Measurements from ENCODE around the gene KCNMB2. TPM values are rescaled to one million over a fixed set of nuclear protein-coding genes. Genes with fewer than 3 reads are reported as not detected.

KCNMB2 gene
- total RNA-seq, 2 donors from 2014 or later = not detected

DNA sequence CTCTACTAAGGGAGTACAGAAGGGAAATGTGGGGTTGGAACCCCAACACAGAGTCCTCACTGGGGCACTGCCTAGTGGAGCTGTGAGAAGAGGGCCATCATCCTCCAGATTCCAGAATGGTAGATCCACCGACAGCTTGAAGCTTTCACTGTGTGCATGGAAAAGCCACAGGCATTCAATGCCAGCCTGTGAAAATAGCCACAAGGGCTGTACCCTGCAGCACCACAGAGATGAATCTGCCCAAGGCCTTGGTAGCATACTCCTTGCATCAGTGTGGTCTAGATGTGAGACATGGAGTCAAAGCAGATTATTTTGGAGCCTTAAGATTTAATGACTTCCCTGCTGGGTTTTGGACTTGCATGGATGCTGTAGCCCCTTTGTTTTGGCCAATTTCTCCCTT, 39.3 kb upstream of the KCNMB2 start:
- H3K4me1 ChIP-seq (ENCODE audit: control insufficient read depth, insufficient read depth, low read length) = peaks cover 2% of the 10 kb centered on the region
- DNase-seq = no peak
- 84 to 100% methylated on average over 1 of the region's 1 CpG for WGBS, 2 experiments (ENCODE audit: insufficient coverage in 1 of 2, insufficient read length in 1 of 2)
- Mint-ChIP-seq H3K4me3 (no peak overlapping the region), H3K36me3 (ENCODE audit: low read depth) (peaks cover 18% of the 10 kb centered on the region), H3K27ac (no peak overlapping the region), H3K4me1 (peaks cover 18% of the 10 kb centered on the region), H3K9me3 (peaks cover 44% of the 10 kb centered on the region), H3K27me3 (ENCODE audit: insufficient read depth) (peaks cover 3% of the 10 kb centered on the region)
- H3K9me3 ChIP-seq (ENCODE audit: control insufficient read depth, low read length) = peaks cover 50% of the 10 kb centered on the region
- H3K27me3 ChIP-seq (ENCODE audit: control insufficient read depth, insufficient read depth, low read length, poor library complexity, severe bottlenecking) = no peaks in the 10 kb centered on the region
- no peak overlapping the region for H3K9ac ChIP-seq (ENCODE audit: extremely low read depth, low read length, poor library complexity, severe bottlenecking)
- H3K27ac ChIP-seq (ENCODE audit: low read depth, low read length) = no peak overlapping the region
- TF ChIP-seq, protein P1, sequence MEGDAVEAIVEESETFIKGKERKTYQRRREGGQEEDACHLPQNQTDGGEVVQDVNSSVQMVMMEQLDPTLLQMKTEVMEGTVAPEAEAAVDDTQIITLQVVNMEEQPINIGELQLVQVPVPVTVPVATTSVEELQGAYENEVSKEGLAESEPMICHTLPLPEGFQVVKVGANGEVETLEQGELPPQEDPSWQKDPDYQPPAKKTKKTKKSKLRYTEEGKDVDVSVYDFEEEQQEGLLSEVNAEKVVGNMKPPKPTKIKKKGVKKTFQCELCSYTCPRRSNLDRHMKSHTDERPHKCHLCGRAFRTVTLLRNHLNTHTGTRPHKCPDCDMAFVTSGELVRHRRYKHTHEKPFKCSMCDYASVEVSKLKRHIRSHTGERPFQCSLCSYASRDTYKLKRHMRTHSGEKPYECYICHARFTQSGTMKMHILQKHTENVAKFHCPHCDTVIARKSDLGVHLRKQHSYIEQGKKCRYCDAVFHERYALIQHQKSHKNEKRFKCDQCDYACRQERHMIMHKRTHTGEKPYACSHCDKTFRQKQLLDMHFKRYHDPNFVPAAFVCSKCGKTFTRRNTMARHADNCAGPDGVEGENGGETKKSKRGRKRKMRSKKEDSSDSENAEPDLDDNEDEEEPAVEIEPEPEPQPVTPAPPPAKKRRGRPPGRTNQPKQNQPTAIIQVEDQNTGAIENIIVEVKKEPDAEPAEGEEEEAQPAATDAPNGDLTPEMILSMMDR (conservative IDR thresholded peaks at IDR 0.05) = no peak
- no peaks in the 10 kb centered on the region for H3K36me3 ChIP-seq (ENCODE audit: control insufficient read depth, insufficient read depth, low read length)
- no peak overlapping the region for H3K4me3 ChIP-seq (ENCODE audit: low read length)

DNA sequence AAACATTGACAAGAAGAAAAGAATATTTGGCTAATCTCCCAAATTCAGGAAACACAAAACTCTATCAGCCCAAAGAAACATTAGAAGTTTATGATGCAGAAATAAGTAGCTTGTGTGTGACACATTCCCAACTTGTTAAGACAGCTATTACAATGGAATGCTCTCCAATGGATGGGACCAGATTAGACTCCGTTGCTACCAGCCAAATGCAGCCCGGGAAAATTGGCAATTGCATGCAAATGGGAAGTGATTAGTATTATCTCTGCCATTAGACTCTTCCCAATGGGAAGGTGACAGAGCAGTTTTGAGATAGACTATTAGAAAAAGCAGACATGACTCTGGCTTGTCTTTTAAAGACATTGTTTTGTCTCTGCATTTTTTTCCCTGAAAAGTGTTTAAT, 37.4 kb upstream of the KCNMB2 start:
- H3K4me1 ChIP-seq (ENCODE audit: control insufficient read depth, insufficient read depth, low read length) = no peaks in the 10 kb centered on the region
- no peak for DNase-seq
- no peak overlapping the region for H3K9ac ChIP-seq (ENCODE audit: extremely low read depth, low read length, poor library complexity, severe bottlenecking)
- Mint-ChIP-seq H3K27me3 (ENCODE audit: insufficient read depth) (no peaks in the 10 kb centered on the region), H3K27ac (no peak overlapping the region), H3K36me3 (ENCODE audit: low read depth) (peaks cover 18% of the 10 kb centered on the region), H3K4me3 (no peak overlapping the region), H3K4me1 (peaks cover 6% of the 10 kb centered on the region), H3K9me3 (peaks cover 40% of the 10 kb centered on the region)
- 88 to 93% methylated on average over 2 of the region's 2 CpGs for WGBS, 2 experiments (ENCODE audit: insufficient coverage in 1 of 2, insufficient read length in 1 of 2)
- H3K9me3 ChIP-seq (ENCODE audit: control insufficient read depth, low read length) = peaks cover 43% of the 10 kb centered on the region
- TF ChIP-seq, protein P1 (conservative IDR thresholded peaks at IDR 0.05) = no peak
- H3K27me3 ChIP-seq (ENCODE audit: control insufficient read depth, insufficient read depth, low read length, poor library complexity, severe bottlenecking) = no peaks in the 10 kb centered on the region
- no peaks in the 10 kb centered on the region for H3K36me3 ChIP-seq (ENCODE audit: control insufficient read depth, insufficient read depth, low read length)
- H3K4me3 ChIP-seq (ENCODE audit: low read length) = no peak overlapping the region
- H3K27ac ChIP-seq (ENCODE audit: low read depth, low read length) = no peak overlapping the region

DNA sequence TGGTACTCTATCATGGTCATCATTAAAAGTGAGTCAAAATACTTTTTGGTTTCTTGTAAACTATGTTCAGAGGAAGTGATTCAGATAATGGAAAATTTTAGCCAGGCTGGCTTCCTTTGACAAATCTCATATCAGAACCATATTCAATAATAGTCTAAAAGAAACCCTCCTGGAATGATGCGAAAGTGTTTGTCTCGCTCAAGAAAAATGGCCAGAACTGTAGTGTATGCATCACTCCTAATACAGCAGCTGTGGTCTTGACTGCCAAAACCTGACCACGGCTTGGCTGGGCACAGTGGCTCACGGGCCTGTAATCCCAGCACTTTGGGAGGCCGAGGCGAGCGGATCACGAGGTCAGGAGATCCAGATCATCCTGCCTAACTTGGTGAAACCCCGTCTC, 35.6 kb upstream of the KCNMB2 start:
- Mint-ChIP-seq H3K4me3 (no peak overlapping the region), H3K36me3 (ENCODE audit: low read depth) (peaks cover 15% of the 10 kb centered on the region), H3K9me3 (peaks cover 25% of the 10 kb centered on the region), H3K27me3 (ENCODE audit: insufficient read depth) (no peaks in the 10 kb centered on the region), H3K27ac (no peak overlapping the region), H3K4me1 (peaks cover 6% of the 10 kb centered on the region)
- WGBS, 2 experiments (ENCODE audit: insufficient coverage in 1 of 2, insufficient read length in 1 of 2) = 95 to 98% methylated on average over 8 to 9 of the region's 9 CpGs
- no peak overlapping the region for H3K27ac ChIP-seq (ENCODE audit: low read depth, low read length)
- no peaks in the 10 kb centered on the region for H3K4me1 ChIP-seq (ENCODE audit: control insufficient read depth, insufficient read depth, low read length)
- no peaks in the 10 kb centered on the region for H3K36me3 ChIP-seq (ENCODE audit: control insufficient read depth, insufficient read depth, low read length)
- no peaks in the 10 kb centered on the region for H3K27me3 ChIP-seq (ENCODE audit: control insufficient read depth, insufficient read depth, low read length, poor library complexity, severe bottlenecking)
- DNase-seq = no peak
- peaks cover 26% of the 10 kb centered on the region for H3K9me3 ChIP-seq (ENCODE audit: control insufficient read depth, low read length)
- no peak overlapping the region for H3K4me3 ChIP-seq (ENCODE audit: low read length)
- TF ChIP-seq, protein P1 (conservative IDR thresholded peaks at IDR 0.05) = no peak
- H3K9ac ChIP-seq (ENCODE audit: extremely low read depth, low read length, poor library complexity, severe bottlenecking) = no peak overlapping the region
